Mucosa of rectum (tissue), 2 donors: ENCODE data around the gene WNK2.

Experiments used
- H3K27ac ChIP-seq, 2 donors: one replicate each; pipeline ENCODE4 v1.7.0; 2013; ENCODE audit warnings: inconsistent platforms in 2 of 2, low read depth in 2 of 2, low read length in 2 of 2
- H3K27me3 ChIP-seq, 2 donors: one replicate each; pipeline ENCODE4 v1.7.0; 2013; ENCODE audit warnings: low read length in 2 of 2; ENCODE audit not compliant: control insufficient read depth in 2 of 2, insufficient read depth in 2 of 2
- H3K36me3 ChIP-seq, 2 donors: one replicate each; pipeline ENCODE4 v1.7.0; 2013; ENCODE audit warnings: low read length in 2 of 2; ENCODE audit not compliant: control insufficient read depth in 2 of 2, insufficient read depth in 2 of 2
- H3K4me1 ChIP-seq, 2 donors: one replicate each; pipeline ENCODE4 v1.7.0; 2013; ENCODE audit warnings: low read length in 2 of 2, mild to moderate bottlenecking in 1 of 2; ENCODE audit not compliant: control insufficient read depth in 2 of 2, insufficient read depth in 2 of 2
- H3K4me3 ChIP-seq, 2 donors: one replicate each; pipeline ENCODE4 v1.7.0; 2013; ENCODE audit warnings: low read length in 2 of 2
- H3K9ac ChIP-seq, 2 donors: one replicate each; pipeline ENCODE4 v1.7.0; 2013; ENCODE audit warnings: low read length in 2 of 2, low read depth in 1 of 2, mild to moderate bottlenecking in 1 of 2
- H3K9me3 ChIP-seq, 2 donors: one replicate each; pipeline ENCODE4 v1.7.0; 2013; ENCODE audit warnings: low read length in 2 of 2; ENCODE audit not compliant: control insufficient read depth in 2 of 2
- donor health status: healthy.
- donor health status: Normal muscosa, but diverticular disease.

WNK2 gene

GRCh38 chr9:93265301-93265971, 81.5 kb downstream of the WNK2 start:
- Histone ChIP-seq H3K27ac (no peak overlapping the region), H3K9me3 (no peaks in the 10 kb centered on the region), H3K9ac (no peak overlapping the region), H3K36me3 (peaks cover 22 to 24% of the 10 kb centered on the region in 2 donors), H3K4me3 (no peak overlapping the region), H3K4me1 (peaks cover 13 to 36% of the 10 kb centered on the region in 2 donors), H3K27me3 (no peaks in the 10 kb centered on the region)

GRCh38 chr9:93265972-93266371, 82.0 kb downstream of the WNK2 start:
- Histone ChIP-seq H3K36me3 (peaks cover 20 to 29% of the 10 kb centered on the region in 2 donors), H3K27me3 (no peaks in the 10 kb centered on the region), H3K27ac (no peak overlapping the region), H3K4me1 (peaks cover 13 to 36% of the 10 kb centered on the region in 2 donors), H3K9ac (no peak overlapping the region), H3K4me3 (no peak overlapping the region), H3K9me3 (no peaks in the 10 kb centered on the region)

- no peak overlapping the region for H3K27ac ChIP-seq
- peaks cover 13 to 34% of the 10 kb centered on the region in 2 donors for H3K4me1 ChIP-seq
- peaks cover 20 to 32% of the 10 kb centered on the region in 2 donors for H3K36me3 ChIP-seq
- H3K9ac ChIP-seq, result no peak overlapping the region
- H3K9me3 ChIP-seq, result no peaks in the 10 kb centered on the region
- H3K4me3 ChIP-seq, result no peak overlapping the region
- no peaks in the 10 kb centered on the region for H3K27me3 ChIP-seq
These were observed 82.6 kb downstream of the WNK2 start for GRCh38 chr9:93266521-93267001.

- Histone ChIP-seq H3K9me3 (no peaks in the 10 kb centered on the region), H3K27ac (no peak overlapping the region), H3K36me3 (peaks cover 20 to 35% of the 10 kb centered on the region in 2 donors)
These were observed 83.2 kb downstream of the WNK2 start for GRCh38 chr9:93267091-93267541.

GRCh38 chr9:93267681-93268505, 84.0 kb downstream of the WNK2 start:
- Histone ChIP-seq H3K4me1 (peaks cover 13 to 21% of the 10 kb centered on the region in 2 donors), H3K9me3 (no peaks in the 10 kb centered on the region), H3K9ac (peak overlapping the region in 1 of 2 donors; percentile 3), H3K27me3 (no peaks in the 10 kb centered on the region), H3K27ac (peak overlapping the region; percentile 70), H3K36me3 (peaks cover 20 to 35% of the 10 kb centered on the region in 2 donors), H3K4me3 (no peak overlapping the region)

More at GRCh38 chr9:93267091-93267541, 83.2 kb downstream of the WNK2 start:
- no peak overlapping the region for H3K9ac ChIP-seq
- H3K4me3 ChIP-seq, result no peak overlapping the region
- peaks cover 13 to 29% of the 10 kb centered on the region in 2 donors for H3K4me1 ChIP-seq
- H3K27me3 ChIP-seq, result no peaks in the 10 kb centered on the region

- Histone ChIP-seq H3K9me3 (no peaks in the 10 kb centered on the region), H3K4me3 (peak overlapping the region in 1 of 2 donors; percentile 8), H3K27me3 (no peaks in the 10 kb centered on the region), H3K27ac (peak overlapping the region; percentile 70), H3K9ac (no peak overlapping the region), H3K36me3 (peaks cover 17 to 35% of the 10 kb centered on the region in 2 donors), H3K4me1 (peaks cover 9 to 18% of the 10 kb centered on the region in 2 donors)
These were observed 84.8 kb downstream of the WNK2 start for GRCh38 chr9:93268551-93269314.

- no peak overlapping the region for H3K27ac ChIP-seq
- H3K27me3 ChIP-seq, result no peaks in the 10 kb centered on the region
- H3K4me1 ChIP-seq, result peaks cover 9 to 18% of the 10 kb centered on the region in 2 donors
- peaks cover 0 to 19% of the 10 kb centered on the region in 2 donors for H3K36me3 ChIP-seq
- no peak overlapping the region for H3K4me3 ChIP-seq
- H3K9me3 ChIP-seq, result no peaks in the 10 kb centered on the region
- H3K9ac ChIP-seq, result no peak overlapping the region
These were observed 87.0 kb downstream of the WNK2 start for GRCh38 chr9:93270976-93271375.

- H3K36me3 ChIP-seq, result peaks cover 5 to 9% of the 10 kb centered on the region in 2 donors
- no peak overlapping the region for H3K9ac ChIP-seq
- H3K27ac ChIP-seq, result no peak overlapping the region
- no peaks in the 10 kb centered on the region for H3K27me3 ChIP-seq
- no peaks in the 10 kb centered on the region for H3K4me1 ChIP-seq
- no peak overlapping the region for H3K4me3 ChIP-seq
- H3K9me3 ChIP-seq, result no peaks in the 10 kb centered on the region
These were observed 93.0 kb downstream of the WNK2 start for GRCh38 chr9:93276973-93277372.

GRCh38 chr9:93278144-93278543, 94.2 kb downstream of the WNK2 start:
- no peaks in the 10 kb centered on the region for H3K9me3 ChIP-seq
- H3K27me3 ChIP-seq, result no peaks in the 10 kb centered on the region

More at GRCh38 chr9:93278144-93278543, 94.2 kb downstream of the WNK2 start:
- Histone ChIP-seq H3K36me3 (peaks cover 5 to 9% of the 10 kb centered on the region in 2 donors), H3K27ac (no peak overlapping the region), H3K9ac (no peak overlapping the region), H3K4me1 (no peaks in the 10 kb centered on the region), H3K4me3 (no peak overlapping the region)
